Astrocyte (in vitro differentiated cells and primary cell): ENCODE results near the gene EPS15.

Experiments used
- EZH2 ChIP-seq: IDR thresholded peaks from 2 replicates; pipeline ENCODE4 v1.6.1; 2012; ENCODE audit warnings: mild to moderate bottlenecking, low read length, inconsistent platforms; ENCODE audit not compliant: insufficient read depth
- TF ChIP-seq, protein P1 (sequence below): IDR thresholded peaks from 2 replicates; pipeline ENCODE4 v1.5.1; 2011; ENCODE audit warnings: low read depth, mild to moderate bottlenecking, inconsistent platforms, low read length, moderate library complexity; ENCODE audit not compliant: insufficient read depth

GRCh38 chr1:51442198-51442597 lies 76.9 kb downstream of the EPS15 start:
- TF ChIP-seq EZH2: no peak
- TF ChIP-seq, protein P1, sequence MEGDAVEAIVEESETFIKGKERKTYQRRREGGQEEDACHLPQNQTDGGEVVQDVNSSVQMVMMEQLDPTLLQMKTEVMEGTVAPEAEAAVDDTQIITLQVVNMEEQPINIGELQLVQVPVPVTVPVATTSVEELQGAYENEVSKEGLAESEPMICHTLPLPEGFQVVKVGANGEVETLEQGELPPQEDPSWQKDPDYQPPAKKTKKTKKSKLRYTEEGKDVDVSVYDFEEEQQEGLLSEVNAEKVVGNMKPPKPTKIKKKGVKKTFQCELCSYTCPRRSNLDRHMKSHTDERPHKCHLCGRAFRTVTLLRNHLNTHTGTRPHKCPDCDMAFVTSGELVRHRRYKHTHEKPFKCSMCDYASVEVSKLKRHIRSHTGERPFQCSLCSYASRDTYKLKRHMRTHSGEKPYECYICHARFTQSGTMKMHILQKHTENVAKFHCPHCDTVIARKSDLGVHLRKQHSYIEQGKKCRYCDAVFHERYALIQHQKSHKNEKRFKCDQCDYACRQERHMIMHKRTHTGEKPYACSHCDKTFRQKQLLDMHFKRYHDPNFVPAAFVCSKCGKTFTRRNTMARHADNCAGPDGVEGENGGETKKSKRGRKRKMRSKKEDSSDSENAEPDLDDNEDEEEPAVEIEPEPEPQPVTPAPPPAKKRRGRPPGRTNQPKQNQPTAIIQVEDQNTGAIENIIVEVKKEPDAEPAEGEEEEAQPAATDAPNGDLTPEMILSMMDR: no peak
